Measurements from ENCODE around the gene DNM3.

The DNM3 gene

GRCh38 chr1:172442843-172443565, 601.7 kb downstream of the DNM3 start:
- peak overlapping the region; percentile 83 for H3K4me3 ChIP-seq (ENCODE audit: low read length)
- no peak for TF ChIP-seq CTCF (conservative IDR thresholded peaks at IDR 0.05; ENCODE audit: low read length)
- DNase-seq (ENCODE audit: low read depth), result no peak

- peak within 1 kb of the TSS; percentile 83 for H3K4me3 ChIP-seq (ENCODE audit: low read length)
- DNase-seq (ENCODE audit: low read depth), result peak; percentile 84
- TF ChIP-seq CTCF (conservative IDR thresholded peaks at IDR 0.05; ENCODE audit: low read length), result peak; percentile 92
These were observed 602.6 kb downstream of the DNM3 start, which contains the start of gene PIGC for GRCh38 chr1:172443666-172444453. PIGC (minus strand) TSS chr1:172444069; CDS start chr1:172442622, 1,447 bp downstream.

- no peak overlapping the region for H3K4me3 ChIP-seq (ENCODE audit: low read length)
- TF ChIP-seq CTCF (conservative IDR thresholded peaks at IDR 0.05; ENCODE audit: low read length), result no peak
These were observed 605.2 kb downstream of the DNM3 start for GRCh38 chr1:172446547-172446946.

GRCh38 chr1:172447641-172448040, 606.3 kb downstream of the DNM3 start:
- DNase-seq (ENCODE audit: low read depth), result no peak
- TF ChIP-seq CTCF (conservative IDR thresholded peaks at IDR 0.05; ENCODE audit: low read length), result no peak
- no peak overlapping the region for H3K4me3 ChIP-seq (ENCODE audit: low read length)

More at GRCh38 chr1:172446547-172446946, 605.2 kb downstream of the DNM3 start:
- no peak for DNase-seq (ENCODE audit: low read depth)

- no peak for TF ChIP-seq CTCF (conservative IDR thresholded peaks at IDR 0.05; ENCODE audit: low read length)
These were observed 607.8 kb downstream of the DNM3 start for GRCh38 chr1:172448995-172449584.

GRCh38 chr1:172449585-172450523, 608.6 kb downstream of the DNM3 start:
- H3K4me3 ChIP-seq (ENCODE audit: low read length), result no peak overlapping the region
- TF ChIP-seq CTCF (conservative IDR thresholded peaks at IDR 0.05; ENCODE audit: low read length), result peak; percentile 87
- DNase-seq (ENCODE audit: low read depth), result peak; percentile 54

More at GRCh38 chr1:172448995-172449584, 607.8 kb downstream of the DNM3 start:
- H3K4me3 ChIP-seq (ENCODE audit: low read length), result no peak overlapping the region
- DNase-seq (ENCODE audit: low read depth), result no peak

Data from AG10803 (cell line).